ENCODE data around the gene ADAM17. TPM values are rescaled to one million over a fixed set of nuclear protein-coding genes. Genes with fewer than 3 reads are reported as not detected.
A peak's percentile ranks its signal among the peaks of the same experiment; 100 is the strongest.

Gene ADAM17
- polyA plus RNA-seq, 1 experiment: 14.0 TPM

DNA sequence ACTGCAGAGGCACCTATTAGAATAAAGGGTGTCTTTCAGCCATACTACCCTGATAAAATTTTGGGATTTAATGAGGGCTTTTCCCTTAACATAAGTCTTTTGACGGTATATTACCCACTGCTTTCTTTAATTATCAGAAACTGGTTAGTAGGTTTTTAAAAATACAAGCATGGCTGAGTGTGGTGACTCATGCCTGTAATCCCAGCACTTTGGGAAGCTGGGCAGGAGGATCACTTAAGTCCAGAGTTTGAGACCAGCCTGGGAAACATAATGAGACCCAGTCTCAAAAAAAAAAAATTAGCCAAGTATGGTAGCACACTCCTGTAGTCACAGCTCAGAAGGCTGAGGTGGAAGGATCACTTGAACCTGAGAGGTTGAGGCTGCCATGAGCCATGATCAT is 116.1 kb downstream of the ADAM17 start:
- Histone ChIP-seq H3K27ac (ENCODE audit: low read depth, low read length) (peak overlapping the region; percentile 90), H3K4me3 (ENCODE audit: low read depth, low read length) (no peak overlapping the region), H3K9me3 (ENCODE audit: control insufficient read depth, insufficient read depth, low read length) (no peaks in the 10 kb centered on the region), H3K27me3 (ENCODE audit: control insufficient read depth, insufficient read depth, low read length) (no peaks in the 10 kb centered on the region)
- ChIA-PET POLR2A (no interaction called here), CTCF (interaction anchor here (1.0 kb wide), 1 partner anchor 298 kb away, joined by 5 read pairs; no protein-coding TSS in a partner anchor)
- no peak for DNase-seq (ENCODE audit: low read depth, low spot score)
- TF ChIP-seq, protein P1, sequence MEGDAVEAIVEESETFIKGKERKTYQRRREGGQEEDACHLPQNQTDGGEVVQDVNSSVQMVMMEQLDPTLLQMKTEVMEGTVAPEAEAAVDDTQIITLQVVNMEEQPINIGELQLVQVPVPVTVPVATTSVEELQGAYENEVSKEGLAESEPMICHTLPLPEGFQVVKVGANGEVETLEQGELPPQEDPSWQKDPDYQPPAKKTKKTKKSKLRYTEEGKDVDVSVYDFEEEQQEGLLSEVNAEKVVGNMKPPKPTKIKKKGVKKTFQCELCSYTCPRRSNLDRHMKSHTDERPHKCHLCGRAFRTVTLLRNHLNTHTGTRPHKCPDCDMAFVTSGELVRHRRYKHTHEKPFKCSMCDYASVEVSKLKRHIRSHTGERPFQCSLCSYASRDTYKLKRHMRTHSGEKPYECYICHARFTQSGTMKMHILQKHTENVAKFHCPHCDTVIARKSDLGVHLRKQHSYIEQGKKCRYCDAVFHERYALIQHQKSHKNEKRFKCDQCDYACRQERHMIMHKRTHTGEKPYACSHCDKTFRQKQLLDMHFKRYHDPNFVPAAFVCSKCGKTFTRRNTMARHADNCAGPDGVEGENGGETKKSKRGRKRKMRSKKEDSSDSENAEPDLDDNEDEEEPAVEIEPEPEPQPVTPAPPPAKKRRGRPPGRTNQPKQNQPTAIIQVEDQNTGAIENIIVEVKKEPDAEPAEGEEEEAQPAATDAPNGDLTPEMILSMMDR (IDR thresholded peaks at IDR 0.05; ENCODE audit: low read depth, low read length): no peak

Other genes with a start within 250 kb of the ADAM17 start
- 167 and 212 TPM in 2 replicates for gene ITGB1BP1, start 132.3 kb downstream of the ADAM17 start, polyA plus RNA-seq (2011; rRNA removed)
- gene CPSF3, start 132.2 kb downstream of the ADAM17 start, polyA plus RNA-seq (2011; rRNA removed): 40.2 and 48.6 TPM in 2 replicates
- 121 and 127 TPM in 2 replicates for gene IAH1, start 81.3 kb downstream of the ADAM17 start, polyA plus RNA-seq (2011; rRNA removed)
- gene YWHAQ, start 75.2 kb upstream of the ADAM17 start, polyA plus RNA-seq (2011; rRNA removed): 509 and 624 TPM in 2 replicates

Data from AG04450 (cell line).